NCI-H82 (cell line): Measurements from ENCODE around the gene MEI4.

ENCODE experiments used
- DNase-seq: peaks from one replicate; lab custom pipeline; 2025; lab: John Stamatoyannopoulos, UW

The MEI4 gene

GRCh38 chr6:77972334-77972733 lies 319.5 kb downstream of the MEI4 start:
- no peak for DNase-seq
